HuH-7 (cell line): ENCODE measurements around the gene PTGDR2.
A peak's percentile ranks its signal among the peaks of the same experiment; 100 is the strongest.

Source experiments
- DNase-seq: peaks from one replicate; pipeline ENCODE4 v3.0.0; 2011; ENCODE audit warnings: low spot score

PTGDR2 gene

DNA sequence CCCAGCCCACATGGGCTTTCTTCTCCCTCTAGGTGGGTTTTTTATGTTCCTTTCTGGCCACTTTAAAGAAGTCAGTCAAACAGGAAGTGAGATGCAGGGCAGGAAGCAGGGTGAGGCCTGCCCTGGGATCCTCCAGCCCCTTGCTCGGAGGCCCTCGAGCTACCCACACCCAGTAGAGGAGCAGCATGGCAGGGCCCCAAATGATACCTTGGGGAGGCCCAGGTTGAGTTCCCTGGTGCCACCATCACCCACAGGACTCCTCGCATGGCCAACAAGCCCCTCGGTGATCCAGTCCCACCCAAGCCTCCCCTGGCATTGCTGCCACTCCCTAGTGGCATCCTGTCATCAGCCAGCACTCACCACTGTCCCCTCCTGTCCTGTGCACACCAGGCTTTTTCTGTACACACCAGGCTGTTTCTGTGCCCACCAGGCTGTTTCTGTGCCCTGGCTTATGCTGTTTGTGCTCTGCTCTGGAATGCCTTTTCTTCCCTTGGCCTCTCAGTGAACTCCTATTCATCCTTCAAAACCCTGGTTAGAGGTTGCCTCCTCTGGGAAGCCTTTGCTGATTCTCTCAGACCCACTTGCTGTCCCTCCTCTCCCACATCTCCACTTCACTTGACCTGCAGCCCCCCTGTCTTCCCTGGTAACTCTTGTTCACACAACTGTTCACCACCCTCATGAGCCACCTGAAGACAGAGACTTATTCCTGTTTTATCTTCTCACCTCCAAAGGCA, 3.1 kb upstream of the PTGDR2 start:
- no peak for DNase-seq

DNA sequence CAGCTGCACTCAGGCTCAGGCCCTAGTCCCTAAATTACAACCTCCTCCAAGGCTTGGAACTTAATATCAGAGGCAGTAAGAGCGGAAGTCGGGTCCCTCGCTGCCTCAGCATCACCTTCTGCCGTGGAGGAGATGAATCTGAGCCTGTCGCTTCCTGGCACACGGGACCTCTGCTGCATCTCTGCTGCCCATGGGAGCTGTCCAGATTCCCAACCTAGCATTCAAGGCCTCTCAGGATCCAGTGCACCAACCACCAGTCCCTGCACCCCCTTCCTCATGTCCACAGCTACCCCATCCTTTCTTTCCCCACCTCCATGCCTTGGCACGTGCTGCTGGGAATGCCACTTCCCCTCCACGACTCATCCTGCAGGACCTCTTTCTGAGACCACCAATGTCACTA, 2.5 kb upstream of the PTGDR2 start:
- DNase-seq: no peak

DNA sequence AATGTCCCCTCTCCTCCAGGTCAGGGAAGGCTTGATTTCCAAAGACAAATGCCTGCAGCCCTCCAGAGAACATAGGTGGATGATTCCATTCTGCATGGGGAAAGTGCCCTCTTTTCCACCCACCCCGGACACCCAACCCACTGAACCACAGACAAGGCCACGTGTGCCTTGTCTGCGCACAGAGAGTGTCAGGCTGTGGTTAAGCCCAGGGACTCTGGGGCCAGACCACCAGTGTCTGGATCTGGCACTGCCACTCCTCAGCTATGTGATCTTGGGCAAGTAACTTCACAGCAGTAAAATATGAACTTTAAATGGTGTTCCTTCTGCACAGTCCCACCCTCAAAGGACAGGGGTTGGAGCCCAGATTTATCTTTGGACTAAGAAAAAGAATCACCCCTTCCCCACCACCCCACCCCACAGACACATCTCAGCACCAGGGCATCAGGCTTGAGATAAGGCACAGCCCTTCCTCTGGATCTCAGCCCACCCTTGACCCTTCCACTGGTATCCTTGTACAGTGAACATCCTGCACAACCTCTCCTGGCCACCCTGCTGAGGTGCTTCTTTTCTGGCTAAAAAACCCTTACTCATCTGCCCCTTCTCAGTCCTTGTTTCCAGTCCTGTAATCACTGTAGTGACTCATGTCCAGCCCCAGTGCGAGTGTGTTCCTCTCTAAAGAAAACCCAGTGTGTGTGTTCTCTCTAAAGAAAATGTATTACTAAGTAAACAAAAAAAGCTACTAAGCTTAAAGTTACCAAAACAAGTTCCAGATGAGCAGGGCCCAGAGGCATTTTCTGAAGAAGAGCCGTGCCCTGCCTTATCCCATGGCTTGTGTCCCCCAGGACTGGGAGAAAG, 1.9 kb upstream of the PTGDR2 start:
- no peak for DNase-seq

DNA sequence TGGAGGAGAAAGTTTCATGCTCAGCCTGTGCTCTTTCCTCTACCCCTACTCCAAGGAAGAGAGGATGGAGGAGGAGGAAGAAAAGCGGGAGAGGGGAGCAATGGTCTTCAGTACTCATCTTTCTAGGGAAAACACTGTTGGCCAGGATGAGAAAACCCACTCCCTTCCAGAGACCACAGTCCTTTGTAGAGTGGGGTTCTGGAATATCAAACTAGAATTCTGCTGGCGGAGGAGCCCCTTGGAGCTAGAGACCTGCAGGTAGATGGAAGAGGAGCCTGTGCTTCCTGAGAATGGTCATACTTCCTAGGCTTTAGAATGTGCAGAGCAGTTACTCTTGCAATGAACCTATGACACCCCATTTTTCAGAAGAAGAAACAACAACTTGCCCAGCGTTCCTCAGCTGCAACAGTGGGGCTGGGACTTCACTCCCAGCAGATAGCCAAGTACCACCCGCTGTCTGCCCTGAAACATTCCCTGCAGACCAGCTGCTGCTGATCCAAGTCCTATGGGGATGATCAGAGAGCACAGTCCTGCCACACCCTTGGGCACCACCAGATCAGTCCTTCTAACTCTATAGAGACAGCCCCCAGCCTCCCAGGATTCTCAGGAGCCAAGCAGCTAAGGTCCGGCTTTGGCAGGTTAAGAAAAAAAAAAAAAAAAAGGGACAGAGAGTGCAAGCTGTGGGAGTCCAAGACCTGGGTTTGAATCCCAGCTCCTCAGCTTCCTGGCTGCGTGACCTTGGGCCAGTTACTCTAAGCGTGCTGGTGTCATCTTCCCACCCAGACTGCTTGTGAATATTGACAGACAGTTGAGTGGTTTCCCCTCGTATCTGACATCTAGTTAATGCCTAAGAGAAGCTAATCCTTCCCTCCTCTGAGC, 664 bp downstream of the PTGDR2 start:
- DNase-seq: peak; percentile 67

DNA sequence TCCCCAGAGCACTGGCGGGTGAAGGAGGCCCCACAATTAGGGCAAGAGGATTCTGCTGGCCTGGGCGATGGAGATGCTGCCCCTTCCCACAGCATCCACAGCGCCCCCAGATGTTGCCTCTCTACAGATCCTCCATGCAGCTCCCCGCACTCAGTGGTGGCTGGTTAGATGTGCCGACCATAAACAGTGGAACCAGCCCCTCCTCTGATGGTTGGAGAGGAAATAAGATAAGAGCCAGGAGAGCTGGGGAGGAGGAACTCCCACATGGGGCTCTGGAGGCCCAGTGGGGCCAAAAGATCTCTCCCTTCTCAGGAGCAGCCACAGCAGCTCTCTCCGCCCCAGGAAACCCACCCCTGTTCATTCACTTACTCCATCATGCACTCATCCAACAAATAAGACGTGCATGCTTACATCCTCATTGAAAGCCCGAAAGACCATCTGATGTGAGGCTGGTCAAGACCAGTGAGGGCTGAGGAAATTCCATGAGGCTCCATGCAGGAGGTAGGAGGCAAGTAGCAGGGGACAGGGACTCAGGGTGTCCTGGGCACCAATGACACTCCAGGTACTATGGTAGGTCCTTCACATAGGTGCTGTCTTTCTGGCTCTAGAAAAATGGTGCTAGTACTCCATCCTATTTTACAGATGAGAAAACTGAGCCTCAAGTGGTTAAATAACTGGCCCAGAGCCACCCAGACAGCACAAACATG, 1.5 kb downstream of the PTGDR2 start:
- DNase-seq: no peak

DNA sequence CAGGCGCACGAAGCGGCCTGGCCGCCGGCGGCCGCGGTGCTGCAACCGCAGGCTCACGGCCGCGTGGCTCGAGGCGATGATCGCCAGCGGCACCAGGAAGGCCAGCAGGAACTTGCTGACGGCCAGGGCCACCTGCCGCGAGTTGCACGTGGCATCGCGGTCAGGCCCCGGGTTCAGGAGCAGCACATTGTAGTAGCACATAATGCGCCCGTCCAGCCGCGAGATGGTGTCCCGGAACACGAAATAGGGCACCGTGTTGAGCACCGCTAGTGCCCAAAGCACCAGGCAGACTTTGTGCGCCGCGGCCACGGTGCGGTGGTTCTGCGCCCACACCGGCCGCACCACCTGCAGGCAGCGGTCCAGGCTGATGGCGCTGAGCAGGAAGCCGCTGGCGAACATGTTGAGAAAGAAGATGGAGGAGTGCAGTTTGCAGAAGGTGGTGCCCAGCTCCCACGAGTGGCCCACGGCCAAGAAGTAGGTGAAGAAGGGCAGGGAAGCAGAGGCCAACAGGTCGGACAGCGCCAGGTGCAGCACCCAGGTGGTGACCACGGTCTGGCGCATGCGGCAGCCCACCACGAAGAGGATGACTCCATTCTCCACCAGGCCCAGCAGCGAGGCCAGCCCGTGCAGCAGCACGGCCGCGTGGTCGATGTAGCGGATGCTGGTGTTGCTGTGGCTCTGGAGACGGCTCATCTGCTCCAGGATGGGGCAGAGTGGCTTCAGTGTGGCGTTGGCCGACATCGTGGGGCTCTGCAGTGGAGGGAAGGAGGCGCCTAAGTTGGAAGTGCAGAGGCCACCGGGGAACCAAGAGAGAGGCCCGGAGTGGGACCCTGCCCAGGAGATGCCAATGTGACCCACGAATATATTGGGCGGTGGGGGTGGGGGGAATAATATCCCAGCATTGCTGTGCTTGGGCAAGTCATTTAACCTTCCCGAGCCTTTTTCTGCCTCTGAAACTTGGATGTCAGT, 2.5 kb downstream of the PTGDR2 start:
- no peak for DNase-seq

DNA sequence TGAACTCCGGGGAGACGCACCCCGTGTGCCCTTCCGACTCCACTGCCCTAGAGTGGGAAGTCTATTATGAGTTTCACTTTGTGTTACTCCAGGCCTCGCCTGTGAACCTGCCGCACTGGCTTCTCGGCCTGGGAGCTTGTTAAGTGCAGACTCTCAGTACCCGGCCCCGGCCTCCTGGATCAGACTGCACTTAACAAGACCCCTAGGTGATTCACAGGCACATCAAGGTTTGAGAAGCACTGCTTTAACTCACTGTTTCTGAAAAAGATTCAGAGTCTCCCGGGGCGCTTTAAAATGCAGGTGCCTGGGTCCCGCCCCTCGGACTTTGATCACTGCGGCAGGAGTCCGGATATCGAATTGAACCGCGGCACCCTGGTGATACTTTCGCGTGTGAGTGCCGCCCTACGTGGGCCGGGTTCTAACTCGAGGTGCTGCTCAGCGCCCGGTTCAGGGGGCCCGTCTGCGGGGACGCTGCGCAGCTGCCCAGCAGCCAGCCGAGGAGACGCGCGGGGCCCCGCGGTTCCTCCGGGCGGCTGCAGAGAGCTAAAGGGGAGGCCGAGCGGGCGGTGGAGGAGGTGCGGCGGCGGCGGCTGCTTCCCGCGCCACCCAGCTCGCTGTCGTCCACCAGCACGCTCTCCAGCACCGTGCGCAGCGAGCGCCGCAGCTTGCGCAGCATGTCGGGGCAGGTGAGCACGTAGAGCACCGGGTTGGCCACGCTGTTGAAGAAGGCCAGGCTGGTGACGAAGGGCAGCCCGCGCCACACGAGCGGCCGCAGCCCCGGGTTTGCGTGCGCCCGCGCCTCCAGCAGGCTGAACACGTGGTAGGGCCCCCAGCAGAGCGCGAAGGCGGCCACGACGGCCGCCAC, 3.4 kb downstream of the PTGDR2 start:
- peak; percentile 99 for DNase-seq

DNA sequence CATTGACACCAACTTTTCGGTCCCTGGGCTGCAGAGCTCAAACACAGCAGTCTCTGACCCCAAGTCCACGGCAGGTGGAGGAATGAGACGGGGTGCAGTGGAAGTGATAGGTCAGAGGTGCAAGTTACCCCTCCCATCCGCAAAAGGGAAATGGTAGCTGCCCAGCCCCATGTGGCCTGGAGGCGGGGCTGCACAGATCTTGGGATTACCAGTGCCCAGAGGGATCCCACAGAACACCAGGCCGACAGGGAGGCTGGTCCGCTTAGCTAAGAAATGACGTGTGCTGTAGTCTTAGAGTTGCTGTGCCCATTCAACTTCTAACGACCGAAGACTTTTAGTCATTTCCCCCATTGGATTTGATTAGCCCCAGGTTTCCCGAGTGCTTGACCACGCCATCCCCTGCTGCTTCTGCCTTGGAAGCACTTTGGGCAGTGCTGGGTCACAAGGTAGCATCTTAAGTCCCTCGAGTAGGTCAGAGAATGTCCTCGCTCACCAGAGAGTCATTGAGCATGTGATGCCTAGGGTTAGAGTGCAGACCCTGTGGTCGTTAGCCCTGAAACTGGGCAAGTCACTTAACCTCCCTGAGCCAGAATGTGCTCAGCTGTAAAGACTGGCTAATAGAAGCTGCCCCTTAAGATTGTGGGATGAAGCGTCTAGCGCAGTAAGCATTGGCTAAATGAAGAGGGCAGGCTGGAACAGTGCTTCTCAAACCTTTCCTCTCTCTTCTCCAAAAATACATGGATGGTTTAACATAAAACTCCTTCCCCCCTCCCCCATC, 4.2 kb downstream of the PTGDR2 start:
- DNase-seq: no peak

DNA sequence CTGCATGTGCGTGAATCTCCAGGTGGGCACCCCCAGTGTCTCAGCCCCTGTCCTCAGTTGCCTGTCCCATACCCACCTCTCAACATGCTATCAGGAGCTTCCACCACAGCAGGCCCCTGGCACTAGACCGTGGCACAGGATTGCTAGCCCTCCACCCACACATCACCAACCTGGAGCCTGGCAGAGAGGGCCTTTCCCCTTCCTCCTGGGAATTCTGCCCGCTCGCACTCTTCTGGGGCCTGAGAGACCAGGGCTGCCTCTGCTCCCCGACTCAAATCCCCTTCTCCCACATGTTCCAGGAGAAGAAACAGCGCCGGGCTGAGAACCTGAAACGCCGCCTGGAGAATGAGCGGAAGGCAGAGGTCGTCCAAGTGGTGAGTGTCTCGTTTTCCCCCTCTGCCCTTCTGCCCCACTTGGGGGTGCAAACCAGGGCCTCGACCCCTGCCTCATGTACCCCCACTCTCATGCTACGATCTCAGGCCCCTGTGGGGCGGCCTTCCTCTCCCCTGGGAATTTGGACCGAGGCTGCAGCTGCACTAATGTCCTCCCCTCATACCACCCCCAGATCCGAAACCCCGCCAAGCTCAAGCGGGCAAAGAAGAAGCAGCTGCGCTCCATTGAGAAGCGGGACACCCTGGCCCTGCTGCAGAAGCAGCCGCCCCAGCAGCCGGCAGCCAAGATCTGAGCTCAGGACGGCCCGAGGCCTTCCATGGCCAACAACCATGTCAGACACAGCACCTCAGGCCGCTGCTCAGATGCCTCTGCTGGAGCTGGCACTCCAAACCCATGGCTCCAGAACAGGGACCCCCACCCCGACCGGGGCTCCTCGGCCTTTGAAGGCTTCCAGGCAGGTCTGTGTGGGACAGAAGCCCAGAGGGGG, 5.9 kb downstream of the PTGDR2 start:
- no peak for DNase-seq

DNA sequence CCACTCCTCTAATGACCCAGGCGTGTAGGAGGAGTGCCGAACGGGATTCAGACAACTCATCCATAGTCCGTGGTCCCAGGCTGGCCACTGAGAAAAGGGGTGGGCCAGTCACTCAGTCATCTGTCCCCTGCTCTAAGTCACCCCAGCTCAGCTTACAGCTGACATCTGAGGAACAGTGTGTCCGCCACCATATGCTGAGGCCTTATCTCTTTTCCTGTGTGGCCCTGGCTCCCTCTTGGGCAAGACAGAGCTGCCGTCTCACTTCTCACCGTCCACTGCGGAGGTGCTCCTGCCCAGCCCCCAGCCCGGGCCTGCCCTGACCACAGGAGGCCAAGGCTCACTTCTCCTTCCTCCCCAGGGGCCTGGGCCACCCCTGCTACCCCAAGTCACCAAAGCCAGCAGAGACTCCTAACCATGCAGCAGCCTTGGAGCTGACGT, 7.0 kb downstream of the PTGDR2 start:
- no peak for DNase-seq

DNA sequence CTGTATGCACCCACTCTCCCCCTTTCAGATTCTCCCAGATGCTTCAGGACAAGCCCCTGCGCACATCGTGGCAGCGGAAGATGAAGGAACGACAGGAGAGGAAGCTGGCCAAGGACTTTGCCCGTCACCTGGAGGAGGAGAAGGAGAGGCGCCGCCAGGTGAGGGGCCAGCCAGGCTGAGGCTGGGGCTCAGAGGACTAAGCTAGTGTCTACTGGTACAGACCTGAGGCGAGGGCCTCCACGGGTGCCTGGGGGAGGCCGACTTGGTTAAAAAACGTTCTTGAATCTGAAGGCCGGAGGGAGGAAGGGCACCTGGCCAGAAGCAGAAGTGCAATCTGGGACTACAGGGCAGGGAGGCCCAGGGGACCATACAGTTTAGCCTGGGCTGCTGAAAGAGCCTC, 7.9 kb downstream of the PTGDR2 start:
- DNase-seq: no peak

DNA sequence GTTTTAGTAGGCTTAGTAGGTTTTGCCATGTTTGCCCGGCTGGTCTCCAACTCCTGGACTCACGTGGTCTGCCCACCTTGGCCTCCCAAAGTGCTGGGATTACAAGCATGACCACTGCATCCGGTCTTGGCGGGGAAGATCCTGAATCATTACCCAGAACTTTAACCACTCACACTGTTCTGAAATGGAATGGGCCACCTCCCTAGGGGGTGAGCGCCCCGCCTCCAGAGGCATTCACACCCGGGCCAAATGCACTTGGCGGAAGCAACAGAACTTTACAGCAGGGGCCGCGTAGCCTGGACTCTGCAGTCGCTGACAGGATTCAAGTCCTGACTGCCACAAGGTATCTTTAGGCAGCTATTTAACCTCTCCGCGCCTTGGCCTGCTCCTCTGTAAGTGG, 8.5 kb downstream of the PTGDR2 start:
- DNase-seq: no peak

DNA sequence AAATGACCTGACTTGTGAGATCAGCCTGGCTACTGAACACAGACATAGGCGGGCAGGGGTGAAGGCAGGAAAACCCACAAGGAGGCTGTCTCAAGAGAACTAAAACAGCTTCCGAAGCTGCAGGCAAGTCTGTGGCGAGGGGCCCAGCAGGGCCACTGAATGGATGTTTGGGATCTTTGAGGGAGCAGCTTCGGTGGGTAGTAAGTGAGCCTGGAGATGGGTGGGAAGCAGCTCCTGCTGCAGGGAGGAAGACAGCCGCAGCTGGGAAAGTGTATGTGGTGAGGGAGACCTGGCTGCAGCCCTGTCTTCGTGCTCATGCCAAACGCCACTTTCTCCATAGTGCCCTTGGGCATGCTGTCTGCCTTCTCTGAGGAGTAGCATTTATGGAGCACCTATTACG, 10.4 kb downstream of the PTGDR2 start:
- DNase-seq: no peak

DNA sequence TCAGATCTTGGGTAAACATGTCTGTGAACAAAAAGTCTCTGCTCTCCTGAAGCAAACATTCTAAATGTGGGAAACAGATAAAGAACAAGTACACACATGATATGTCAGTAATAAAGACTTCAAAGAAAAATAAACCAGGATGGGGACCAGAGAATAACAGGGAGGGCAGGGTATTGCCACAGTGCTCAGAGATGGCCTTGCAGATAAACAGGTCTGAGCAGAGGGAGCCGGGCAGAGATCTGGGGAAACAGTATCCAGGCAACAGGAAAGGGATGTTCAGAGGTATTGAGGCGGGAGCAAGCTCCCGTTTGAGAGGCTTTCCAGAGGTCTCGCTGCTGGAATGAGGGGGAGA, 10.9 kb downstream of the PTGDR2 start:
- peak; percentile 74 for DNase-seq

DNA sequence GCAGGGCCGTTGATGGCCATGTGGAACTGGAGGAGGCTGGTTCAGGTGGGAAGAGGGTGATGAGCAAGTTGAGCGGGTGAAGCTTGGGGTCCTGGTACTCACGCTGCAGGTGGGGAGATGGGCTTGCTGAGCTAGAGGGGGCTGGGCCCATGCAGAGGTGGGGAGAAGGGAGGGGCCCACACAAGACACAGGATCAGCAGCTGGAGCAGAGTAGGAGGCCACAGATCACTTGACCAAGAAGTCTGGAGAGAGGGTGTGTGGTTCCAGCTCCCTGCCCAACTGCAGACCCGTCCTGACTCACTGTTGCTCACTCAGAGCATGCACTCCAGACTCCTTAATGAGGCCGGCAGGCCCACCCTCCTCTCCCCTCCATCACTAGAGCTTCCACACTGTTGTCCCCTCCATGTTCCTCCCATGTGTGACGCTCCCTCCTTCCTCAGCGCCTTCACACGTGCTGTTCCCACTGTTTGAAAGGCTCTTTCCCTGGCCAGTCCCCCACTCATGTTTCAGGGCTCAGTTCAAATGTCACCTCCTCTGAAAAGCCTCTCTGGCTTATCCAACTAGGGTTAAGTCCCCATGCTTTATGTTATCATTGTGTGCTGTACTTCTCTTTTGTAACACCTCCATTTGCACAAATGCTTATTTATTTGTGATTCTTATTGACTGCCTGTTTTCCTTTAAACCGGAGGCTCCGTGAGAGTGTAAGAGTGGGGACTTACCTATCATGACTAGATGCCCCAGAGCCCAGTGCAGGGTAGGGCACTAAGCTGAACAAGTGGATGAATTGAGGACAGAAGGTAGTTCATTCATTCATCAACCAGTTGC, 11.5 kb downstream of the PTGDR2 start:
- DNase-seq: no peak

DNA sequence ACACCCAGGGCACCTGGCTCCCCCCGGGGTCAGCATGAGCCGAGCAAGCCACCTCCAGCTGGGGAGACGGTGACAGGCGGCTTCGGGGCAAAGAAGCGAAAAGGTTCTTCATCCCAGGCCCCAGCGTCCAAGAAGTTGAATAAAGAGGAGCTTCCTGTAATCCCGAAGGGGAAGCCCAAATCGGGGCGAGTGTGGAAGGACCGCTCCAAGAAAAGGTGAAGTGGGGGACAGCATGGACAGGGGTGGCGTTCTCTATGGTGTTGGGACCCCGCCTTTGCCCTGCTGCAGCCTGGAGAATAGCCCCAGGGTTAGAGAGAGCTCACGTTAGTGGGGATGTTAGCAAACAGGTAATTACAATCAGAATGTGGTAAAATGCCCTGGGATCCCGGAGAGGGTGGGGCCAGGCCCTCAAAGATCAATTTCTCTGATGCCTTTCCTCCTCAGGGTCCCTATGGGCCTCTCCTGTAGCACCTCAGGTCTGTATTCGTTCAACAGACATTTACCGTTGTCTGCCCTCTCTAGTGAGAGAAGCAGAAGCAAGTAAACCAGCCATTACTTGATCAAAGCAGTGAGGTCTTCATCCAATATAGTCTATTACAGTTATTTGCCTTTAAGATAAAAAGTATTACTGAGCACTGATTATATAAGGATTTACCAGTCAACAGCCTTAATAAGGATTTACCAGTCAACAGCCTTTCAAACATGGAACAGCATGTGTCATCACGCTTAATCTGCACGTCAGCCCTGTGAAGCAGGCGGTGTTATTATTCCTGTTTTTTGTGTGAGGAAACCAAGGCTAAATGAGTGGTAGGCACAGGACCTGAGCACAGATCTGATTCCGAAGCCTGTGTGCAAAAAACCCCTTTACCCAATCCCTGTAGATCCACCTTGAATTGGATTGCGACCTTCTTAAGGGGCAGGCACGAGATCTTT, 12.8 kb downstream of the PTGDR2 start:
- DNase-seq: no peak
